Mesenchymal stem cell (in vitro differentiated cells and primary cell): ENCODE data around the gene DAB2.
A peak's percentile ranks its signal among the peaks of the same experiment; 100 is the strongest.
"Not testable (repeated sequence)": the region's sequence is repeated elsewhere in the genome, so short reads cannot be mapped to it uniquely, and the experiment has no call there.

ENCODE experiments used
- DNase-seq: peaks from one replicate; pipeline ENCODE4 v3.0.0-alpha.2; 2013
- H2AFZ ChIP-seq: one replicate; pipeline ENCODE4 v1.6.1; 2013; ENCODE audit warnings: low read depth, mild to moderate bottlenecking, control low read depth, inconsistent platforms, low read length, moderate library complexity
- H2AK5ac ChIP-seq: 2 replicates; pipeline ENCODE4 v1.6.1; 2013; ENCODE audit warnings: low read length, moderate library complexity, mild to moderate bottlenecking, inconsistent platforms; ENCODE audit not compliant: severe bottlenecking
- H2BK120ac ChIP-seq: one replicate; pipeline ENCODE4 v1.6.1; 2013; ENCODE audit warnings: low read depth, mild to moderate bottlenecking, inconsistent platforms, low read length, moderate library complexity
- H2BK12ac ChIP-seq, 2 experiments: one replicate each; pipeline ENCODE4 v1.6.1; 2013; ENCODE audit warnings: inconsistent platforms in 2 of 2, low read length in 2 of 2, mild to moderate bottlenecking in 2 of 2, moderate library complexity in 2 of 2, control low read depth in 1 of 2
- H2BK15ac ChIP-seq: one replicate; pipeline ENCODE4 v1.6.1; 2013; ENCODE audit warnings: mild to moderate bottlenecking, low read depth, inconsistent platforms; ENCODE audit not compliant: poor library complexity, severe bottlenecking
- H2BK5ac ChIP-seq: 2 replicates; pipeline ENCODE4 v1.6.1; 2013; ENCODE audit warnings: low read depth, mild to moderate bottlenecking, low read length, control low read depth, inconsistent platforms; ENCODE audit not compliant: poor library complexity, severe bottlenecking
- H3K14ac ChIP-seq, 2 experiments: one replicate each; pipeline ENCODE4 v1.6.1; 2013; ENCODE audit warnings: inconsistent platforms in 2 of 2, low read length in 2 of 2, control low read depth in 1 of 2, mild to moderate bottlenecking in 1 of 2, moderate library complexity in 1 of 2
- H3K18ac ChIP-seq, 2 experiments: one replicate each; pipeline ENCODE4 v1.6.1; 2013; ENCODE audit warnings: inconsistent platforms in 2 of 2, low read length in 2 of 2, control low read depth in 1 of 2, low read depth in 1 of 2, mild to moderate bottlenecking in 1 of 2
- H3K23ac ChIP-seq, 2 experiments: one replicate each; pipeline ENCODE4 v1.6.1; 2013; ENCODE audit warnings: inconsistent platforms in 2 of 2, low read length in 2 of 2, mild to moderate bottlenecking in 2 of 2, moderate library complexity in 2 of 2, control low read depth in 1 of 2
- H3K27ac ChIP-seq: 2 replicates; pipeline ENCODE4 v1.5.1; 2013; ENCODE audit warnings: mild to moderate bottlenecking, moderate library complexity, low read length, control low read depth, inconsistent platforms; ENCODE audit not compliant: poor library complexity, severe bottlenecking
- H3K27me3 ChIP-seq, 2 experiments: 2 replicates each; pipeline versions ENCODE4 v1.6.1 to v1.7.0; 2013; ENCODE audit warnings: low read length in 2 of 2, mild to moderate bottlenecking in 2 of 2, moderate library complexity in 2 of 2, control low read depth in 1 of 2, inconsistent platforms in 1 of 2; ENCODE audit not compliant: control insufficient read depth in 1 of 2, insufficient read depth in 1 of 2
- H3K36me3 ChIP-seq, 2 experiments: 2 replicates each; pipeline versions ENCODE4 v1.6.1 to v1.7.0; 2013; ENCODE audit warnings: low read length in 2 of 2, control low read depth in 1 of 2, inconsistent platforms in 1 of 2, low read depth in 1 of 2, mild to moderate bottlenecking in 1 of 2; ENCODE audit not compliant: insufficient read depth in 2 of 2, control insufficient read depth in 1 of 2
- H3K4ac ChIP-seq, 2 experiments: one replicate each; pipeline ENCODE4 v1.6.1; 2013; ENCODE audit warnings: inconsistent platforms in 2 of 2, low read length in 2 of 2, mild to moderate bottlenecking in 2 of 2, moderate library complexity in 2 of 2, control low read depth in 1 of 2, low read depth in 1 of 2
- H3K4me1 ChIP-seq: 2 replicates; pipeline ENCODE4 v1.6.1; 2013; ENCODE audit warnings: low read depth, low read length, control low read depth; ENCODE audit not compliant: control insufficient read depth, insufficient read depth
- H3K4me2 ChIP-seq: 2 replicates; pipeline ENCODE4 v1.6.1; 2013; ENCODE audit warnings: low read length, mild to moderate bottlenecking, inconsistent platforms; ENCODE audit not compliant: poor library complexity, severe bottlenecking
- H3K4me3 ChIP-seq, 2 experiments: 2 replicates each; pipeline versions ENCODE4 v1.5.1 to v1.7.0; 2013; ENCODE audit warnings: low read length in 2 of 2, mild to moderate bottlenecking in 2 of 2, control low read depth in 1 of 2, low read depth in 1 of 2; ENCODE audit not compliant: insufficient read depth in 1 of 2
- H3K79me1 ChIP-seq: replicated peaks from 2 replicates; pipeline ENCODE4 v1.6.1; 2013; ENCODE audit warnings: mild to moderate bottlenecking, control low read depth, low read length, inconsistent platforms; ENCODE audit not compliant: poor library complexity, severe bottlenecking
- H3K9ac ChIP-seq: 2 replicates; pipeline ENCODE4 v1.7.0; 2013; ENCODE audit warnings: mild to moderate bottlenecking, low read length, moderate library complexity
- H3K9me3 ChIP-seq: 2 replicates; pipeline ENCODE4 v1.7.0; 2013; ENCODE audit warnings: mild to moderate bottlenecking, low read length; ENCODE audit not compliant: control insufficient read depth
- H4K8ac ChIP-seq: one replicate; pipeline ENCODE4 v1.6.1; 2013; ENCODE audit warnings: inconsistent platforms, mild to moderate bottlenecking, low read length, moderate library complexity
- H4K91ac ChIP-seq: one replicate; pipeline ENCODE4 v1.6.1; 2013; ENCODE audit warnings: mild to moderate bottlenecking, low read length, inconsistent platforms
- WGBS: methylation state at CpG from one replicate; pipeline ENCODE4 v1.1.7; 2013; ENCODE audit warnings: mixed read lengths; 5-methylcytosine and 5-hydroxymethylcytosine counted together

Gene DAB2

GRCh38 chr5:39337252-39337915, 87.4 kb downstream of the DAB2 start:
- WGBS, result 80% methylated on average over 1 of the region's 1 CpG
- no peaks in the 10 kb centered on the region for H3K36me3 ChIP-seq
- no peak overlapping the region for H3K18ac ChIP-seq
- no peak overlapping the region for H3K23ac ChIP-seq
- H3K79me1 ChIP-seq, result no peaks in the 10 kb centered on the region
- no peak overlapping the region for H2BK12ac ChIP-seq
- H3K4ac ChIP-seq, result no peak overlapping the region
- no peak overlapping the region for H2BK5ac ChIP-seq
- no peak overlapping the region for H4K91ac ChIP-seq
- DNase-seq, result no peak
- H3K9ac ChIP-seq, result no peak overlapping the region
- H2AFZ ChIP-seq, result no peak overlapping the region
- no peaks in the 10 kb centered on the region for H3K27me3 ChIP-seq
- no peak overlapping the region for H2BK120ac ChIP-seq
- H2AK5ac ChIP-seq, result no peak overlapping the region
- no peak overlapping the region for H3K27ac ChIP-seq
- H3K9me3 ChIP-seq, result no peaks in the 10 kb centered on the region
- H2BK15ac ChIP-seq, result no peak overlapping the region
- no peak overlapping the region for H3K4me3 ChIP-seq
- no peaks in the 10 kb centered on the region for H3K4me1 ChIP-seq
- no peak overlapping the region for H3K14ac ChIP-seq
- no peak overlapping the region for H4K8ac ChIP-seq
- no peak overlapping the region for H3K4me2 ChIP-seq

GRCh38 chr5:39334296-39334695, 90.5 kb downstream of the DAB2 start:
- H3K23ac ChIP-seq, H3K14ac ChIP-seq, H2AFZ ChIP-seq, H3K27ac ChIP-seq, H3K79me1 ChIP-seq, H3K36me3 ChIP-seq, H3K27me3 ChIP-seq, H3K9me3 ChIP-seq, H2BK120ac ChIP-seq, H4K91ac ChIP-seq, H2BK12ac ChIP-seq, H3K18ac ChIP-seq, H3K4ac ChIP-seq, H3K4me1 ChIP-seq, DNase-seq, H3K9ac ChIP-seq, H3K4me3 ChIP-seq, H4K8ac ChIP-seq, H2BK5ac ChIP-seq, H2AK5ac ChIP-seq, H2BK15ac ChIP-seq, H3K4me2 ChIP-seq: not testable (repeated sequence)
- WGBS, result 96% methylated on average over 15 of the region's 27 CpGs

GRCh38 chr5:39333104-39333503, 91.7 kb downstream of the DAB2 start:
- Histone ChIP-seq H3K9ac (no peak overlapping the region), H3K14ac (no peak overlapping the region), H2AK5ac (no peak overlapping the region), H4K91ac (no peak overlapping the region), H3K4me1 (no peaks in the 10 kb centered on the region), H3K4ac (no peak overlapping the region), H2BK12ac (no peak overlapping the region), H3K4me3 (no peak overlapping the region), H3K27me3 (no peaks in the 10 kb centered on the region), H3K18ac (no peak overlapping the region), H2BK120ac (no peak overlapping the region), H3K9me3 (no peaks in the 10 kb centered on the region), H3K27ac (no peak overlapping the region), H3K23ac (no peak overlapping the region), H3K36me3 (no peaks in the 10 kb centered on the region), H4K8ac (no peak overlapping the region), H2BK15ac (no peak overlapping the region), H3K4me2 (no peak overlapping the region), H2BK5ac (no peak overlapping the region), H2AFZ (no peak overlapping the region), H3K79me1 (no peaks in the 10 kb centered on the region)
- DNase-seq, result no peak
- WGBS, result 100% methylated on average over 1 of the region's 1 CpG

DNA sequence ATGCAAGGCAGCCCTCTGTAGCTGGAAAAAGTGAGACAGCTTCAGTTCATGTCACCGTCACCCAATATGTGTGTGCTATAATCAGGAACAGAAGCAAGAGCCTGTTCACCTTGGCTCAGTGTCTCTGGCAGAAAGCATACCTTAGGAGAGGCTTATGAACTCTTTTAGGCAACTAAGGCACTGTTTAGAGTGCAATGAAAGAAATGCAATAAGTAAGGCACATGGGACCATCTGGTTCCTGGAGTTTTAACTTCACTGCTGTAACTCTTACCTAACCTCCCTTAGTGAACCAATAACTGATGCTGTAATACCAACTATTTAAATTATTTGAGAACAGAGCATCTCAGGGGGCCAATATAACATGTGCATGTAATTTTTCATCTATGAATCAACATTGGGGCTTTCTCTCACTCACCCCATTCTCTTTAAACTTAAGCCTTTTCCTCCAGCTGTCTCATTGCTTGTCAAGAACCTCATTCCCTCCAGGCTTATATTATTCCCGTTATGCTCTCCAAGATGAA, 92.9 kb downstream of the DAB2 start:
- H3K36me3 ChIP-seq, result no peaks in the 10 kb centered on the region
- no peak overlapping the region for H3K18ac ChIP-seq
- H2BK5ac ChIP-seq, result no peak overlapping the region
- H2AFZ ChIP-seq, result no peak overlapping the region
- H3K27me3 ChIP-seq, result no peaks in the 10 kb centered on the region
- no peak overlapping the region for H3K23ac ChIP-seq
- H2BK15ac ChIP-seq, result no peak overlapping the region
- H3K4me1 ChIP-seq, result no peaks in the 10 kb centered on the region
- H3K27ac ChIP-seq, result no peak overlapping the region
- H2BK120ac ChIP-seq, result no peak overlapping the region
- H4K8ac ChIP-seq, result no peak overlapping the region
- H4K91ac ChIP-seq, result no peak overlapping the region
- H3K4ac ChIP-seq, result no peak overlapping the region
- DNase-seq, result no peak
- no peaks in the 10 kb centered on the region for H3K79me1 ChIP-seq
- no peaks in the 10 kb centered on the region for H3K9me3 ChIP-seq
- WGBS, result 92% methylated on average over 2 of the region's 2 CpGs
- H3K4me2 ChIP-seq, result no peak overlapping the region
- no peak overlapping the region for H2AK5ac ChIP-seq
- no peak overlapping the region for H3K14ac ChIP-seq
- peak overlapping the region in 1 of 2 experiments; percentile 51 for H3K4me3 ChIP-seq
- H3K9ac ChIP-seq, result peak overlapping the region; percentile 10
- H2BK12ac ChIP-seq, result no peak overlapping the region
